BJ (cell line): Measurements from ENCODE around the gene RPL37A. TPM values are rescaled to one million over a fixed set of nuclear protein-coding genes. Genes with fewer than 3 reads are reported as not detected.

Source experiments
- CTCF ChIA-PET: fragments of 350-600 bp; formaldehyde crosslinking; extraction: SDS; loops from one replicate; lab custom pipeline; 2021; ENCODE audit warnings: antibody characterized with exemption, inconsistent platforms; lab: Yijun Ruan, JAX
- POLR2A ChIA-PET: fragments of 300-600 bp; sonication (Branson Sonifier 250); formaldehyde crosslinking; extraction: SDS; loops from one replicate; lab custom pipeline; 2021; ENCODE audit warnings: antibody characterized with exemption; lab: Charles Lee
- DNase-seq: peaks from one replicate; pipeline ENCODE4 v3.0.0-alpha.2; 2011; ENCODE audit warnings: low read depth
- H3K27me3 ChIP-seq: 2 replicates; pipeline ENCODE4 v1.6.0; 2011; ENCODE audit warnings: low read length; ENCODE audit not compliant: control insufficient read depth, insufficient read depth
- H3K36me3 ChIP-seq: 2 replicates; pipeline ENCODE4 v1.5.1; 2011; ENCODE audit warnings: low read length; ENCODE audit not compliant: control insufficient read depth, insufficient read depth
- H3K4me3 ChIP-seq: 2 replicates; pipeline ENCODE4 v1.5.1; 2011; ENCODE audit warnings: low read depth, mild to moderate bottlenecking, control low read depth, low read length
- CTCF ChIP-seq: IDR thresholded peaks from 2 replicates; pipeline ENCODE4 v1.5.1; 2011; ENCODE audit warnings: low read depth, mild to moderate bottlenecking, control low read depth, inconsistent platforms, low read length, moderate library complexity; ENCODE audit not compliant: insufficient read depth
- polyA plus RNA-seq: library from polyadenylated mRNA; depleted of rRNA; stranded (reverse); fragments of >200 nt; gene quantifications from 2 replicates; pipeline ENCODE4 v1.2.3, GENCODE V29; 2011

Gene RPL37A
- polyA plus RNA-seq, 1 experiment, result 4,924 TPM

- no peak overlapping the region for H3K4me3 ChIP-seq
- ChIA-PET POLR2A (interaction anchor here (0.6 kb wide), 2 partner anchors 20 to 121 kb away, joined by 3 to 5 read pairs; partner anchors contain the start of gene MARCHF4), CTCF (interaction anchor here (1.1 kb wide), 1 partner anchor 40 kb away, joined by 3 read pairs; no protein-coding TSS in a partner anchor)
Measured at GRCh38 chr2:216492597-216493333, 5.9 kb upstream of the RPL37A start.

GRCh38 chr2:216493334-216493685 lies 5.3 kb upstream of the RPL37A start:
- TF ChIP-seq CTCF, result no peak
- no peaks in the 10 kb centered on the region for H3K36me3 ChIP-seq
- H3K4me3 ChIP-seq, result no peak overlapping the region
- ChIA-PET CTCF (no interaction called here), POLR2A (interaction anchor here (0.6 kb wide), 1 partner anchor 20 kb away, joined by 3 read pairs; no protein-coding TSS in a partner anchor)
- no peaks in the 10 kb centered on the region for H3K27me3 ChIP-seq
- DNase-seq, result no peak

More at GRCh38 chr2:216492597-216493333, 5.9 kb upstream of the RPL37A start:
- TF ChIP-seq CTCF, result no peak
- no peaks in the 10 kb centered on the region for H3K27me3 ChIP-seq
- DNase-seq, result peak; percentile 49
- no peaks in the 10 kb centered on the region for H3K36me3 ChIP-seq

- DNase-seq, result no peak
- ChIA-PET POLR2A (no interaction called here), CTCF (no interaction called here)
Measured at GRCh38 chr2:216495656-216496055, 3.0 kb upstream of the RPL37A start.

GRCh38 chr2:216497382-216498069 lies 1.1 kb upstream of the RPL37A start:
- Histone ChIP-seq H3K36me3 (peaks cover 11% of the 10 kb centered on the region), H3K27me3 (no peaks in the 10 kb centered on the region), H3K4me3 (peak overlapping the region; percentile 80)
- POLR2A ChIA-PET, result no interaction called here
- no peak for DNase-seq
- no peak for TF ChIP-seq CTCF
- CTCF ChIA-PET, result no interaction called here

More at GRCh38 chr2:216495656-216496055, 3.0 kb upstream of the RPL37A start:
- H3K36me3 ChIP-seq, result peaks cover 6% of the 10 kb centered on the region
- no peak for TF ChIP-seq CTCF
- no peaks in the 10 kb centered on the region for H3K27me3 ChIP-seq
- H3K4me3 ChIP-seq, result no peak overlapping the region

GRCh38 chr2:216498070-216498378 lies 620 bp upstream of the RPL37A start:
- peak overlapping the region; percentile 80 for H3K4me3 ChIP-seq
- ChIA-PET POLR2A (interaction anchor here (1.0 kb wide), 2 partner anchors 9 to 357 kb away, joined by 3 read pairs; no protein-coding TSS in a partner anchor), CTCF (interaction anchor here (0.8 kb wide), 1 partner anchor 19 kb away, joined by 3 read pairs; no protein-coding TSS in a partner anchor)
- H3K36me3 ChIP-seq, result peaks cover 15% of the 10 kb centered on the region
- no peaks in the 10 kb centered on the region for H3K27me3 ChIP-seq
- TF ChIP-seq CTCF, result no peak
- no peak for DNase-seq
